ENCODE measurements around the gene COMMD10. TPM values are rescaled to one million over a fixed set of nuclear protein-coding genes. Genes with fewer than 3 reads are reported as not detected.
"Not testable (repeated sequence)": the region's sequence is repeated elsewhere in the genome, so short reads cannot be mapped to it uniquely, and the experiment has no call there.

The COMMD10 gene
- total RNA-seq, 3 donors from 2014 or later, result 20.6 to 31.1 (median 29.0) TPM

DNA sequence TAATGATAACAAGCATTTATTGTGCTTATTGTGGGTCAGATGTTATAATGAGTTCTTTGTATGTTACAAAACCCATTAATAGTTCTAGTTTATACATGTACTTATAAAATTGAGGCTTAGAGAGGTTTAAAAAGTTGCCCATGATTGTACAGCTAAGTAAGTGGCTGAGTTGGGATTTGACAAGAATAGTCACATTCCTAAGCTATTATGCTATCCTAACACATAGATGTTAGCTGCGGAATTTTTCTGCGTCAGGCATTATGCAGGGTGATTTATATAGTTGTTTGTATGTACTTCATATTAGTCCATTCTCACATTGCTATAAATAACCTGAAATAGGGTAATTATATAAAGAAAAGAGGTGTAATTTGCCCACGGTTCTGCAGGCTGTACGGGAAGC lies 12.5 kb downstream of the COMMD10 start:
- no peak overlapping the region for H3K4me3 ChIP-seq
- intact Hi-C loops (cut with DNase I, micrococcal nuclease), result no loop called here
- no peaks in the 10 kb centered on the region for H3K9me3 ChIP-seq
- no peaks in the 10 kb centered on the region for H3K4me1 ChIP-seq (ENCODE audit: low read depth)
- ATAC-seq (no peak), DNase-seq (no peak)
- TF ChIP-seq, protein P1, sequence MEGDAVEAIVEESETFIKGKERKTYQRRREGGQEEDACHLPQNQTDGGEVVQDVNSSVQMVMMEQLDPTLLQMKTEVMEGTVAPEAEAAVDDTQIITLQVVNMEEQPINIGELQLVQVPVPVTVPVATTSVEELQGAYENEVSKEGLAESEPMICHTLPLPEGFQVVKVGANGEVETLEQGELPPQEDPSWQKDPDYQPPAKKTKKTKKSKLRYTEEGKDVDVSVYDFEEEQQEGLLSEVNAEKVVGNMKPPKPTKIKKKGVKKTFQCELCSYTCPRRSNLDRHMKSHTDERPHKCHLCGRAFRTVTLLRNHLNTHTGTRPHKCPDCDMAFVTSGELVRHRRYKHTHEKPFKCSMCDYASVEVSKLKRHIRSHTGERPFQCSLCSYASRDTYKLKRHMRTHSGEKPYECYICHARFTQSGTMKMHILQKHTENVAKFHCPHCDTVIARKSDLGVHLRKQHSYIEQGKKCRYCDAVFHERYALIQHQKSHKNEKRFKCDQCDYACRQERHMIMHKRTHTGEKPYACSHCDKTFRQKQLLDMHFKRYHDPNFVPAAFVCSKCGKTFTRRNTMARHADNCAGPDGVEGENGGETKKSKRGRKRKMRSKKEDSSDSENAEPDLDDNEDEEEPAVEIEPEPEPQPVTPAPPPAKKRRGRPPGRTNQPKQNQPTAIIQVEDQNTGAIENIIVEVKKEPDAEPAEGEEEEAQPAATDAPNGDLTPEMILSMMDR (IDR thresholded peaks at IDR 0.05), result no peak
- H3K36me3 ChIP-seq (ENCODE audit: low read depth), result no peaks in the 10 kb centered on the region

DNA sequence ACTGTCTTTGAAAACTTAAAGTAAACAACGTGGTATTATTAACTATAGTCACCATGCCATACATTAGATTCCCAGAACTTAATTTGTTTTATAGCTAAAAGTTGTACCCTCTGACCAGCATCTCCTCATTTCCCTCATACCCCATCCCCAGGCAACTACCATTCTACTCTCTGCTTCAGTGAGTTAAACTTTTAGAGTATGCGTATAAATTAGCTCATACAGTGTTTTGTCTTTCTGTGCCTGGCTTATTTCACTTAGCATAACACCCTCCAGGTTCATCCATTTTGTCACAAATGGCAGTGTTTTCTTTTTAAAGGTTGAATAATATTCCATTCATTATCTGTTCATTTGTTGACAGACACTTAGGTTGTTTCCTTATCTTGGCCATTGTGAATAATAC lies 14.2 kb downstream of the COMMD10 start:
- H3K36me3 ChIP-seq (ENCODE audit: low read depth), result no peaks in the 10 kb centered on the region

DNA sequence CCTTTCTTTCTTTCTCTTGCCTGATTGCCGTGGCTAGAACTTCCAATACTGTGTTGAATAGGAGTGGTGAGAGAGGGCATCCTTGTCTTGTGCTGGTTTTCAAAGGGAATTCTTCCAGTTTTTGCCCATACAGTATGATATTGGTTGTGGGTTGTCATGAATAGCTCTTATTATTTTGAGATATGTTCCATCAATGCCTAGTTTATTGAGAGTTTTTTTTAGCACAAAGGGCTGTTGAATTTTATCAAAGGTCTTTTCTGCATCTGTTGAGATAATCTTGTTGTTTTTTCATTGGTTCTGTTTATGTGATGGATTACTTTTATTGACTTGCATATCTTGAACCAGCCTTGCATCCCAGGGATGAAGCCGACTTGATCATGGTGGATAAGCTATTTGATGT lies 20.1 kb downstream of the COMMD10 start:
- H3K36me3 ChIP-seq (ENCODE audit: low read depth); DNase-seq; ATAC-seq; intact Hi-C loops (cut with DNase I, micrococcal nuclease); H3K4me3 ChIP-seq; H3K9me3 ChIP-seq; H3K4me1 ChIP-seq (ENCODE audit: low read depth): not testable (repeated sequence)

More for the DNA sequence above, 14.2 kb downstream of the COMMD10 start:
- TF ChIP-seq, protein P1 (IDR thresholded peaks at IDR 0.05), result no peak
- intact Hi-C loops (cut with DNase I, micrococcal nuclease), result no loop called here
- H3K4me3 ChIP-seq, result no peak overlapping the region
- DNase-seq, result no peak
- H3K9me3 ChIP-seq, result no peaks in the 10 kb centered on the region
- no peaks in the 10 kb centered on the region for H3K4me1 ChIP-seq (ENCODE audit: low read depth)
- no peak for ATAC-seq

DNA sequence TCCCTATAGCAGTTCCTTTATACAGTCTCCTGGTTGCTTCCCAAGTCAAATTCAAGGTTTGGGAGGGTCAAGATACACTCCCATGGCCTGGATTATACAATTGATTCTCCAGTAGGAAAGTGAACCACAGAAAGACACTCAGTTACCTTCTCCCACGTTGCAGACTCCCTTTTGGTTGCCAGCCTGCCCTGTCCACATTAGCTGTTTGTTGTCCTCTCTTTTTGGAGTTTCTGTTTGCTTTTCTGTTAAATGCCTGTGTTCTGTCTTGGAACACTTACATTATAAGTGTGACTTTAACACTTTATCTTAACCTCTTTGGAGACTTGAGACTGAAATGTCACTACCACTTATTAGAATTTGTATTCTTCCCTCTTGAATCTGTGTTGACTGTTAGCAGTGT lies 30.3 kb downstream of the COMMD10 start:
- ATAC-seq, result no peak
- H3K4me3 ChIP-seq, result no peak overlapping the region

DNA sequence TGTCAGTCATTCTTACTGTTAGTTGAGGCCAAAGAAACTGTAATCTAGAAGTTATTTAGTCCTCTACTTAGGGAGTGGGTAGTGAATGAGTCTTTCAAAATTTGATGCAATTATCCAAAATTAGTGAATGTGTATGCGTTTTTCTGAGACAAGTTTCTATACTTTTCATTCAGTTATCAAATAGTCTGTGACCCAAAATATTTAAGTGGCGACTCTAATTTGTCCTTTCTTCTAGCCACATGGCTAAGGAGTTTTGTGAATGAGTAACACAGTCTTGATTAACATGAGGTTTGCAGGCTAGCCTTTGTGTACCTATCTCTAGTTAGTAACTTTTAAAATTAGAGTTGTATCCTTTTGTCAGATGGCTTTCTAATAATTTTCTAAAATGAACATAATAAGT lies 45.6 kb downstream of the COMMD10 start:
- TF ChIP-seq, protein P1 (IDR thresholded peaks at IDR 0.05), result no peak
- Histone ChIP-seq H3K4me1 (ENCODE audit: low read depth) (no peaks in the 10 kb centered on the region), H3K4me3 (no peak overlapping the region), H3K36me3 (ENCODE audit: low read depth) (no peaks in the 10 kb centered on the region), H3K9me3 (no peaks in the 10 kb centered on the region)
- intact Hi-C loops (cut with DNase I, micrococcal nuclease), result loop anchor here (10.0 kb wide), 2 partner anchors 424 to 444 kb away; partner anchors contain the start of gene SEMA6A (in 1 of the 2)
- DNase-seq (no peak), ATAC-seq (no peak)

More for the DNA sequence above, 30.3 kb downstream of the COMMD10 start:
- TF ChIP-seq, protein P1 (IDR thresholded peaks at IDR 0.05), result no peak
- intact Hi-C loops (cut with DNase I, micrococcal nuclease), result no loop called here
- Histone ChIP-seq H3K9me3 (peaks cover 17% of the 10 kb centered on the region), H3K4me1 (ENCODE audit: low read depth) (no peaks in the 10 kb centered on the region), H3K36me3 (ENCODE audit: low read depth) (no peaks in the 10 kb centered on the region)
- no peak for DNase-seq

DNA sequence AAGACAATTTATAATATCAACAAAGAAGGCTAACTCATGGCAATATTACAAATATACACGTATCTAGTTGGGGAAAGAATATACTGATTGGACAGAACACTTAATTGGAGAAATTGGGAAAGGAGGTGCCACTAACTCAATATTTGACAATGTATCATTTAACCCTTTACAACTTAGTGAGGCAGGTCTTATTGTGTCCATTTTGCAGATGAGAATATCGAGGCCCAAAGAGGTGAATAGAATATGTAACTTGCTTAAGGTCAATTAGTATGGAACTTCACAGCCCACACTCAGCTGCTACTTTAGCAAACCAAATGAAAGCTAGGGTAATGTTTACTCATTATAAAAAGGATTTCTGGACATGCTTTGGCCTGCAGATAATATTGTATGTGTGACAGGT lies 46.2 kb downstream of the COMMD10 start:
- no peaks in the 10 kb centered on the region for H3K4me1 ChIP-seq (ENCODE audit: low read depth)
- ATAC-seq (no peak), DNase-seq (no peak)
- intact Hi-C loops (cut with DNase I, micrococcal nuclease), result loop anchor here (10.0 kb wide), 2 partner anchors 424 to 444 kb away; partner anchors contain the start of gene SEMA6A (in 1 of the 2)
- no peaks in the 10 kb centered on the region for H3K36me3 ChIP-seq (ENCODE audit: low read depth)
- TF ChIP-seq, protein P1 (IDR thresholded peaks at IDR 0.05), result no peak
- H3K4me3 ChIP-seq, result no peak overlapping the region
- H3K9me3 ChIP-seq, result no peaks in the 10 kb centered on the region
